ENCODE measurements around the gene RNF31. TPM values are rescaled to one million over a fixed set of nuclear protein-coding genes. Genes with fewer than 3 reads are reported as not detected.

The RNF31 gene
- total and polyA plus RNA-seq, 2 of the 13 experiments (the other 11 are each of a cell fraction or from before 2014, with no cell fraction given), result 48.2 to 86.8 TPM

DNA sequence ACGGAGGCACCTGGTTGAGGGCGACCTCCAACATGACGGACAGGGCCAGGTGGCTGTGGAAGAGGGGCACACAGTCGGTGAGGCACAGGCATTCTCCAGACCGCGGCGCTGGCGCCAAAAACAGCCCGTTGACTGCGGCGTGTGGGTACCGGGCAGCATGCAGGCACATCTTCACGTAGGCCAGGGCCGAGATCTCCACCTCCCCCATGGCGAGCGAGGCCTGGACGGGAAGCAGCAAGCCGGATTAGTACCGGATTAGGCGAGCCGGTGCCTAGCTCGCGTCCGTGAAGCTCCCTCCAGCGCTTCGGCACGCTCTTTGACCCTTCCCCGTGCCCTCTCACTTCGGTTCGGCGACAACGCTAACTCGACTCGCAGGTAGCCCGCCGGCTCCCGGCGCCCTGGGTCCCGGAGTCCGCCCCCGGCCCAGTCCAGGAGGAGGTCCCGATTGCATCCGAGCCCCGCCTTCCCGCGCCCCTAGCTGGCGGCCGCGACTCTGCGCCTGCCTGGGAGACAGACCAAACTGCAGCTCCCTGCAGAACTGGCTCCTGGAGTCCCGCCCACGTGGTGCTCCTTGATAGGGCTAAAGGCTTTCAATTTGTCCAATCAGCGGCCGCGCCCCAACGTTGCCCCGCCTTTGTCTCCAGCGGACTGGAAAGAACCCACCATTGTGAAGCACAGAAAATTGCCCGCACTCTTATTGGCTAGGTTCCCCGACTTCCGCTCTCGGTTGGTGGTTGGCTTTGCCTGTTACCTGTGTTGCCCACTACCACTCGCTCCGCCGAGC is 6.0 kb upstream of the RNF31 start, which contains the start of gene EMC9 (continued):
- TF ChIP-seq CHD4 (IDR thresholded peaks at IDR 0.05; ENCODE audit: borderline replicate concordance, low read length), result 0 out of 2 replicates have a peak, but pooled peaks have one; percentile 20
- no peak for TF ChIP-seq KDM1A (CRISPR knock-in tag; IDR thresholded peaks at IDR 0.05)
- TF ChIP-seq ZNF17 (CRISPR knock-in tag; IDR thresholded peaks at IDR 0.05), result no peak
- TF ChIP-seq ATRX (CRISPR knock-in tag; IDR thresholded peaks at IDR 0.05; ENCODE audit: borderline replicate concordance), result 0 out of 2 replicates have a peak, but pooled peaks have one; percentile 9
- TF ChIP-seq NCOA1 (CRISPR knock-in tag; IDR thresholded peaks at IDR 0.05), result no peak
- TF ChIP-seq MEF2D (CRISPR knock-in tag; IDR thresholded peaks at IDR 0.05), result peak; percentile 94
- TF ChIP-seq TCF12 (IDR thresholded peaks at IDR 0.05), result no peak
- TF ChIP-seq TCF12 (CRISPR knock-in tag; IDR thresholded peaks at IDR 0.05), result peak; percentile 78
- peak; percentile 98 for TF ChIP-seq KLF6 (CRISPR knock-in tag; IDR thresholded peaks at IDR 0.05)
- TF ChIP-seq GATAD1 (CRISPR knock-in tag; IDR thresholded peaks at IDR 0.05), result peak; percentile 90
- peak; percentile 9; the same call in 1 of the 2 replicates for TF ChIP-seq ZNF263 (CRISPR knock-in tag; IDR thresholded peaks at IDR 0.05)
- peak; percentile 93 for TF ChIP-seq AKAP8 (CRISPR knock-in tag; IDR thresholded peaks at IDR 0.05)
- TF ChIP-seq, protein P1, sequence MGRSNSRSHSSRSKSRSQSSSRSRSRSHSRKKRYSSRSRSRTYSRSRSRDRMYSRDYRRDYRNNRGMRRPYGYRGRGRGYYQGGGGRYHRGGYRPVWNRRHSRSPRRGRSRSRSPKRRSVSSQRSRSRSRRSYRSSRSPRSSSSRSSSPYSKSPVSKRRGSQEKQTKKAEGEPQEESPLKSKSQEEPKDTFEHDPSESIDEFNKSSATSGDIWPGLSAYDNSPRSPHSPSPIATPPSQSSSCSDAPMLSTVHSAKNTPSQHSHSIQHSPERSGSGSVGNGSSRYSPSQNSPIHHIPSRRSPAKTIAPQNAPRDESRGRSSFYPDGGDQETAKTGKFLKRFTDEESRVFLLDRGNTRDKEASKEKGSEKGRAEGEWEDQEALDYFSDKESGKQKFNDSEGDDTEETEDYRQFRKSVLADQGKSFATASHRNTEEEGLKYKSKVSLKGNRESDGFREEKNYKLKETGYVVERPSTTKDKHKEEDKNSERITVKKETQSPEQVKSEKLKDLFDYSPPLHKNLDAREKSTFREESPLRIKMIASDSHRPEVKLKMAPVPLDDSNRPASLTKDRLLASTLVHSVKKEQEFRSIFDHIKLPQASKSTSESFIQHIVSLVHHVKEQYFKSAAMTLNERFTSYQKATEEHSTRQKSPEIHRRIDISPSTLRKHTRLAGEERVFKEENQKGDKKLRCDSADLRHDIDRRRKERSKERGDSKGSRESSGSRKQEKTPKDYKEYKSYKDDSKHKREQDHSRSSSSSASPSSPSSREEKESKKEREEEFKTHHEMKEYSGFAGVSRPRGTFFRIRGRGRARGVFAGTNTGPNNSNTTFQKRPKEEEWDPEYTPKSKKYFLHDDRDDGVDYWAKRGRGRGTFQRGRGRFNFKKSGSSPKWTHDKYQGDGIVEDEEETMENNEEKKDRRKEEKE (IDR thresholded peaks at IDR 0.05), result no peak
- TF ChIP-seq, protein P2, sequence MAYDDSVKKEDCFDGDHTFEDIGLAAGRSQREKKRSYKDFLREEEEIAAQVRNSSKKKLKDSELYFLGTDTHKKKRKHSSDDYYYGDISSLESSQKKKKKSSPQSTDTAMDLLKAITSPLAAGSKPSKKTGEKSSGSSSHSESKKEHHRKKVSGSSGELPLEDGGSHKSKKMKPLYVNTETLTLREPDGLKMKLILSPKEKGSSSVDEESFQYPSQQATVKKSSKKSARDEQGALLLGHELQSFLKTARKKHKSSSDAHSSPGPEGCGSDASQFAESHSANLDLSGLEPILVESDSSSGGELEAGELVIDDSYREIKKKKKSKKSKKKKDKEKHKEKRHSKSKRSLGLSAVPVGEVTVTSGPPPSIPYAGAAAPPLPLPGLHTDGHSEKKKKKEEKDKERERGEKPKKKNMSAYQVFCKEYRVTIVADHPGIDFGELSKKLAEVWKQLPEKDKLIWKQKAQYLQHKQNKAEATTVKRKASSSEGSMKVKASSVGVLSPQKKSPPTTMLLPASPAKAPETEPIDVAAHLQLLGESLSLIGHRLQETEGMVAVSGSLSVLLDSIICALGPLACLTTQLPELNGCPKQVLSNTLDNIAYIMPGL (CRISPR knock-in tag; IDR thresholded peaks at IDR 0.05; ENCODE audit: borderline replicate concordance in 1 of 2, low read depth in 1 of 2), result peak; percentile 89 to 98
- peak; percentile 95 for TF ChIP-seq ZNF317 (CRISPR knock-in tag; IDR thresholded peaks at IDR 0.05)
- TF ChIP-seq SP140L (CRISPR knock-in tag; IDR thresholded peaks at IDR 0.05; ENCODE audit: borderline replicate concordance), result no peak; the same call in 1 of the 2 replicates
- TF ChIP-seq KDM6A (CRISPR knock-in tag; IDR thresholded peaks at IDR 0.05; ENCODE audit: low read depth), result no peak

All from HepG2 (cell line).